NCI-H2081 (cell line): Measurements from ENCODE around the gene PRUNE2.

Experiments used
- DNase-seq, 2 experiments: peaks; one replicate each; lab custom pipeline; 2025; lab: John Stamatoyannopoulos, UW

Gene PRUNE2

GRCh38 chr9:76692458-76693129 is 213.3 kb downstream of the PRUNE2 start:
- DNase-seq = no peak

GRCh38 chr9:76691517-76692313 is 214.2 kb downstream of the PRUNE2 start:
- DNase-seq = peak; percentile 46 to 79

- DNase-seq = no peak
Observed at GRCh38 chr9:76690973-76691370, 214.9 kb downstream of the PRUNE2 start.

GRCh38 chr9:76690246-76690972 is 215.5 kb downstream of the PRUNE2 start:
- no peak for DNase-seq

- DNase-seq = no peak
Observed at GRCh38 chr9:76688471-76689238, 217.3 kb downstream of the PRUNE2 start.

GRCh38 chr9:76687861-76688391 is 218.0 kb downstream of the PRUNE2 start:
- DNase-seq = no peak

- DNase-seq = no peak
Observed at GRCh38 chr9:76686756-76687155, 219.2 kb downstream of the PRUNE2 start.

GRCh38 chr9:76684213-76684612 is 221.7 kb downstream of the PRUNE2 start:
- DNase-seq = no peak

- no peak for DNase-seq
Observed at GRCh38 chr9:76681556-76681955, 224.4 kb downstream of the PRUNE2 start.

GRCh38 chr9:76680716-76681425 is 225.0 kb downstream of the PRUNE2 start:
- no peak for DNase-seq

- DNase-seq = peak; percentile 21 to 47
Observed at GRCh38 chr9:76677481-76678055, 228.3 kb downstream of the PRUNE2 start.

- peak; percentile 35 to 74 for DNase-seq
Observed at GRCh38 chr9:76676857-76677256, 229.1 kb downstream of the PRUNE2 start.

GRCh38 chr9:76667521-76667957 is 238.4 kb downstream of the PRUNE2 start:
- DNase-seq = no peak

- DNase-seq = peak in 1 of 2 experiments; percentile 4
Observed at GRCh38 chr9:76665966-76666365, 239.9 kb downstream of the PRUNE2 start.

- no peak for DNase-seq
Observed at GRCh38 chr9:76665458-76665857, 240.5 kb downstream of the PRUNE2 start.

- DNase-seq = no peak
Observed at GRCh38 chr9:76664120-76664519, 241.8 kb downstream of the PRUNE2 start.

- DNase-seq = peak in 1 of 2 experiments; percentile 49
Observed at GRCh38 chr9:76662476-76663281, 243.2 kb downstream of the PRUNE2 start.

- peak; percentile 21 to 61 for DNase-seq
Observed at GRCh38 chr9:76658510-76659231, 247.2 kb downstream of the PRUNE2 start.

- DNase-seq = no peak
Observed at GRCh38 chr9:76657265-76657664, 248.6 kb downstream of the PRUNE2 start.
